ENCODE results near the gene ZNF280B.
"Not testable (repeated sequence)": the region's sequence is repeated elsewhere in the genome, so short reads cannot be mapped to it uniquely, and the experiment has no call there.

Gene ZNF280B

DNA sequence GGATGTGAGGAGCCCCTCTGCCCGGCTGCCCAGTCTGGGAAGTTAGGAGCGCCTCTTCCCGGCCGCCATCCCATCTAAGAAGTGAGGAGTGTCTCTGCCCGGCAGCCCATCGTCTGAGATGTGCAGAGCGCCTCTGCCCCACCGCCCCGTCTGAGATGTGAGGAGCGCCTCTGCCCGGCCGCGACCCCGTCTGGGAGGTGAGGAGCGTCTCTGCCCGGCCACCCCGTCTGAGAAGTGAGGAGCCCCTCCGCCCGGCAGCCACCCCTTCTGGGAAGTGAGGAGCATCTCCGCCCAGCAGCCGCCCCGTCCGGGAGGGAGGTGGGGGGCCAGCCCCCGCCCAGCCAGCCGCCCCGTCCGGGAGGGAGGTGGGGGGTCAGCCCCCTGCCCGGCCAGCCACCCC is 66.9 kb downstream of the ZNF280B start:
- POLR2A ChIA-PET; H3K4me1 ChIP-seq (ENCODE audit: control extremely low read depth in 1 of 4, control insufficient read depth in 4 of 4, insufficient read depth in 4 of 4, low read length in 3 of 4); H3K36me3 ChIP-seq (ENCODE audit: control insufficient read depth in 4 of 4, insufficient read depth in 4 of 4, low read length in 3 of 4); H3K9me3 ChIP-seq (ENCODE audit: control extremely low read depth in 1 of 5, control insufficient read depth in 4 of 5, insufficient read depth in 2 of 5, low read depth in 1 of 5, low read length in 4 of 5); DNase-seq; H3K27ac ChIP-seq (ENCODE audit: insufficient read depth in 1 of 2, low read depth in 1 of 2, low read length in 2 of 2, poor library complexity in 1 of 2, severe bottlenecking in 2 of 2); H3K4me3 ChIP-seq (ENCODE audit: control insufficient read depth in 1 of 7, extremely low read depth in 1 of 7, insufficient read depth in 4 of 7, low read depth in 2 of 7, low read length in 6 of 7); CTCF ChIA-PET: not testable (repeated sequence)
- peaks cover 0 to 15% (median under 1%) of the 10 kb centered on the region in 5 experiments for H3K27me3 ChIP-seq (replicated peaks in 2 of 5; ENCODE audit: control insufficient read depth in 4 of 5, insufficient read depth in 5 of 5, low read length in 4 of 5)
- WGBS (ENCODE audit: insufficient coverage) = 90% methylated on average over 21 of the region's 28 CpGs

DNA sequence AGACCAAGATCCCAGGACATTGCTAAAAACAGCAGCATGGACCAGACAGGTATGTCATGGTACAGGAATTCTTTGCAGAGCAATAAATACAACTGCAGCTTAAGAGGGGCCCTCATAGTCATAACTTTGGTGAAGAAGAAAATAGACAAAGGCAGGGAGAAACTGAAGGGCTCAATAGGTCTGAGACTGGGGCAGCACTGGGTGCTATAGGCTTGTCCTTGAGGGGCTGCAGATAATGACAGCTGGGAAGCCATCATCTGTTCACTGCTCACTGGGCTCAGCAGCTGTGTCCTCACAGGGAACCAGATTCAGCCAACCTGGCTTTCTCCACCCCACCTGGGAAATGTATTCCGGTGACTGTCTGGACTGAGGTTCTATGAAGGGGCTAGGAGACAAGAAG is 68.4 kb downstream of the ZNF280B start:
- no CpG with 5 or more reads among the region's 1 CpG for WGBS (ENCODE audit: insufficient coverage)
- CTCF ChIA-PET = interaction anchor here (1.3 to 1.6 kb wide), 3 partner anchors 9 to 130 kb away, joined by 3 to 6 read pairs (median 3); no protein-coding TSS in a partner anchor
- no peaks in the 10 kb centered on the region for H3K4me1 ChIP-seq (ENCODE audit: control extremely low read depth in 1 of 4, control insufficient read depth in 4 of 4, insufficient read depth in 4 of 4, low read length in 3 of 4)
- H3K27ac ChIP-seq (ENCODE audit: insufficient read depth in 1 of 2, low read depth in 1 of 2, low read length in 2 of 2, poor library complexity in 1 of 2, severe bottlenecking in 2 of 2) = no peak overlapping the region
- H3K4me3 ChIP-seq (ENCODE audit: control insufficient read depth in 1 of 7, extremely low read depth in 1 of 7, insufficient read depth in 4 of 7, low read depth in 2 of 7, low read length in 6 of 7) = no peak overlapping the region
- POLR2A ChIA-PET = no interaction called here
- no peak for DNase-seq
- H3K36me3 ChIP-seq (ENCODE audit: control insufficient read depth in 4 of 4, insufficient read depth in 4 of 4, low read length in 3 of 4) = no peaks in the 10 kb centered on the region
- peaks cover 0 to 9% (median 0%) of the 10 kb centered on the region in 5 experiments for H3K27me3 ChIP-seq (replicated peaks in 2 of 5; ENCODE audit: control insufficient read depth in 4 of 5, insufficient read depth in 5 of 5, low read length in 4 of 5)
- H3K9me3 ChIP-seq (ENCODE audit: control extremely low read depth in 1 of 5, control insufficient read depth in 4 of 5, insufficient read depth in 2 of 5, low read depth in 1 of 5, low read length in 4 of 5) = peaks cover 0 to 7% (median 0%) of the 10 kb centered on the region in 5 experiments

Data from common myeloid progenitor, CD34-positive (primary cell).